ENCODE results near the gene RBBP5. TPM values are rescaled to one million over a fixed set of nuclear protein-coding genes. Genes with fewer than 3 reads are reported as not detected.

The RBBP5 gene
- total RNA-seq, 4 donors from 2014 or later = 7.0 to 36.7 (median 12.2) TPM

DNA sequence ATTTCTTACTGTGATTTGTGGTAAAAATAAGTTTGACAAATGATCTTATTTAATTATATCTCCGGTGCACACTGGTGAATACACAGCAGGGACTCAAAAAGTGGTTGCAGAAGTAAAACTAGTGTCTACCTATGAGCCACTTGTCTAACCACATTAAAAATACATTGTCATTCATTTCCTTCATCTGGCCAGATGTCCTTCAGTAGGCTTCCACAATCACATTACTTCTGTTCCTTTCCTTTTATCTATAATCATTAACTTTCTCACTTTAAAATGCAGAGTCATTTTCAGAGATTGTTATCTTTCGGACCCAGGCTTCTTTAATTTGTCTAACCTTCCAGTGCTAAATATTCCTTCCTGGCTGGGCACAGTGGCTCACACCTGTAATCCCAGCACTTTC is 3.0 kb downstream of the RBBP5 start:
- WGBS, 2 donors = 61 to 88% methylated on average over 2 of the region's 2 CpGs
- Histone ChIP-seq H3K9me3 (no peaks in the 10 kb centered on the region), H3K36me3 (peaks cover 0 to 52% (median 8%) of the 10 kb centered on the region in 3 donors), H3K4me3 (no peak overlapping the region), H3K27me3 (no peaks in the 10 kb centered on the region), H3K4me1 (peaks cover 16 to 35% (median 16%) of the 10 kb centered on the region in 3 donors), H3K27ac (no peak overlapping the region)
- DNase-seq = no peak
- TF ChIP-seq CTCF (IDR thresholded peaks at IDR 0.05) (no peak), POLR2A (IDR thresholded peaks at IDR 0.05) (no peak)
- intact Hi-C loops (cut with DNase I) = no loop called here

GRCh38 chr1:205111354-205111753 is 10.4 kb downstream of the RBBP5 start:
- H3K27ac ChIP-seq = no peak overlapping the region
- no peaks in the 10 kb centered on the region for H3K27me3 ChIP-seq
- no peak for DNase-seq
- H3K4me3 ChIP-seq = no peak overlapping the region
- peaks cover 3 to 90% (median 8%) of the 10 kb centered on the region in 3 donors for H3K36me3 ChIP-seq
- no peaks in the 10 kb centered on the region for H3K4me1 ChIP-seq
- no peaks in the 10 kb centered on the region for H3K9me3 ChIP-seq
- TF ChIP-seq POLR2A (IDR thresholded peaks at IDR 0.05) (no peak), CTCF (IDR thresholded peaks at IDR 0.05) (no peak)
- intact Hi-C loops (cut with DNase I) = no loop called here

- no peak for DNase-seq
- H3K36me3 ChIP-seq = peaks cover 3 to 95% (median 8%) of the 10 kb centered on the region in 3 donors
- intact Hi-C loops (cut with DNase I) = no loop called here
Observed at GRCh38 chr1:205109711-205110110, 12.1 kb downstream of the RBBP5 start.

GRCh38 chr1:205109269-205109668 is 12.5 kb downstream of the RBBP5 start:
- no peak for TF ChIP-seq POLR2A (IDR thresholded peaks at IDR 0.05)
- no peak for TF ChIP-seq CTCF (IDR thresholded peaks at IDR 0.05)
- intact Hi-C loops (cut with DNase I) = no loop called here
- DNase-seq = no peak
- Histone ChIP-seq H3K9me3 (no peaks in the 10 kb centered on the region), H3K27ac (no peak overlapping the region), H3K4me1 (no peaks in the 10 kb centered on the region), H3K27me3 (no peaks in the 10 kb centered on the region), H3K36me3 (peaks cover 3 to 95% (median 6%) of the 10 kb centered on the region in 3 donors), H3K4me3 (no peak overlapping the region)
- WGBS, 2 donors = 81 to 86% methylated on average over 1 of the region's 1 CpG

More at GRCh38 chr1:205109711-205110110, 12.1 kb downstream of the RBBP5 start:
- Histone ChIP-seq H3K27me3 (no peaks in the 10 kb centered on the region), H3K27ac (no peak overlapping the region), H3K9me3 (no peaks in the 10 kb centered on the region), H3K4me3 (no peak overlapping the region), H3K4me1 (no peaks in the 10 kb centered on the region)
- WGBS, 2 donors = 83 to 100% methylated on average over 5 of the region's 5 CpGs
- TF ChIP-seq CTCF (IDR thresholded peaks at IDR 0.05) (no peak), POLR2A (IDR thresholded peaks at IDR 0.05) (no peak)

DNA sequence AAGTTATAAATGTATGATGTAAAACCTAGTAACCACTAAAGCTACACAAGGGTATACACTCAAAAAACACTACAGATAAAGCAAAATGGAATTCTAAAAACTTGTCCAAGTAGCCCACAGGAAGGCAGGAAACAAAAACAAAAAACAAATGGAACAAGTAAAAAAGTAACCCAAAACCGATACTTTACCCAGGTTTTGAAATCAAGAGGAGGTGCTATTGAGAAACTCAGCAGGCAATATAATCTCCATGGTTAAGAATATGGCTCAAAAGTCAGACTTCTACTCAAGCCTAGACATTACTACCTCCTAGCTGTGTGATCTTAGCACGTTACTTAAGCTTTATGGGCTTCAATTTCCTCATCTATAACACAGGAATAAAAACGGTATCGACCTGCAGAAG is 13.3 kb downstream of the RBBP5 start:
- intact Hi-C loops (cut with DNase I) = no loop called here
- WGBS, 2 donors = 72 to 84% methylated on average over 4 of the region's 4 CpGs
- Histone ChIP-seq H3K4me3 (no peak overlapping the region), H3K36me3 (peaks cover 4 to 95% (median 7%) of the 10 kb centered on the region in 3 donors), H3K27ac (no peak overlapping the region), H3K4me1 (no peaks in the 10 kb centered on the region), H3K9me3 (no peaks in the 10 kb centered on the region), H3K27me3 (no peaks in the 10 kb centered on the region)
- no peak for DNase-seq
- TF ChIP-seq CTCF (IDR thresholded peaks at IDR 0.05) (no peak), POLR2A (IDR thresholded peaks at IDR 0.05) (no peak)
